ENCODE measurements around the gene SLC1A7. TPM values are rescaled to one million over a fixed set of nuclear protein-coding genes. Genes with fewer than 3 reads are reported as not detected.

The SLC1A7 gene
- total RNA-seq, 1 donor from 2014 or later, result not detected

DNA sequence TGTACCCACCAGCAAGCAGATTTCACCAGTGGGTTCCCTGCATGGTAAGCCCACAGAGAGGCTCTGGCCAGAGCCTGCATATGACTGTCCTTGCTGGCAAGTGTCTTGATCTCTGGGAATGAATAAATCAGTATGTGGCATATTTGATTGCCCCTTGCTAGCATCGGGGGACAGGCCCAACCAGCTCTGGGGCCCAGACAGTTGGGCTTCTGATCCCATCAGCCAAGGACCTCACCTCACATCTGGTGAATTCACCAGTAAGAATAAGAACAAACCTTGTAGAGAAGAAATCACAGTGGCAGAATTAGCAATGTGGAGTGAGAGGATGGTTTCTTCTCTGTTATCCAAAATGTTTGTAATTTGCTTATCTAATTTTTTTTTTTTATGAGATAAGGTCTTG, 15.9 kb downstream of the SLC1A7 start:
- Mint-ChIP-seq H3K9me3 (no peaks in the 10 kb centered on the region), H3K4me1 (ENCODE audit: unreplicated experiment) (peaks cover 35% of the 10 kb centered on the region), H3K4me3 (no peak overlapping the region), H3K27ac (peak overlapping the region; percentile 15), H3K27me3 (peaks cover 6% of the 10 kb centered on the region), H3K36me3 (no peaks in the 10 kb centered on the region)
- no peak for TF ChIP-seq CTCF (conservative IDR thresholded peaks at IDR 0.05)
- DNase-seq (ENCODE audit: extremely low spot score, unreplicated experiment), result no peak

- H3K27me3 Mint-ChIP-seq, result peaks cover 12% of the 10 kb centered on the region
- no peak for DNase-seq (ENCODE audit: extremely low spot score, unreplicated experiment)
These were observed 16.6 kb downstream of the SLC1A7 start for GRCh38 chr1:53125623-53126360.

DNA sequence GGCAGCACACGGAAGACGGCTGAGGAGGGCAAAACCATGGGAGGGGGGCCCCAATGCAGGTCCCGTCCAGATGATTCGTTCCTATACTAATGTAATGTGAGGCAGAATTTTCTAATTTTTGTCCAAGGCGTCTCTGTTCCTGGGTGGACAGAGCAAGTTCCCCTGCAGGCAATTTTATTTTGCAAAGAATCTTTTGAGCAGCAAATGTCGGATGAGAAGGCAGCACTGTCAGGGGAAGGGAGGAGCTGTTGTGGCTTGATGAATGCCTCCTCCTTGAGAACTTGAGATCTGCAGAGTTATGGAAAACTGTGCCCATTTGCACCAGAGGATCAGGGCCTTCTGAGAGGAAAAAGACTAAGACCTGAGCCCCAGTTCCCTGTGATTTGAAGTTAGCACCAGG, 17.3 kb downstream of the SLC1A7 start:
- no peak overlapping the region for H3K4me3 Mint-ChIP-seq
- peak overlapping the region; percentile 32 for H3K27ac Mint-ChIP-seq
- TF ChIP-seq CTCF (conservative IDR thresholded peaks at IDR 0.05), result no peak

More at GRCh38 chr1:53125623-53126360, 16.6 kb downstream of the SLC1A7 start:
- no peak overlapping the region for H3K27ac Mint-ChIP-seq
- no peaks in the 10 kb centered on the region for H3K9me3 Mint-ChIP-seq
- H3K4me3 Mint-ChIP-seq, result no peak overlapping the region
- no peaks in the 10 kb centered on the region for H3K36me3 Mint-ChIP-seq
- H3K4me1 Mint-ChIP-seq (ENCODE audit: unreplicated experiment), result peaks cover 42% of the 10 kb centered on the region
- no peak for TF ChIP-seq CTCF (conservative IDR thresholded peaks at IDR 0.05)

DNA sequence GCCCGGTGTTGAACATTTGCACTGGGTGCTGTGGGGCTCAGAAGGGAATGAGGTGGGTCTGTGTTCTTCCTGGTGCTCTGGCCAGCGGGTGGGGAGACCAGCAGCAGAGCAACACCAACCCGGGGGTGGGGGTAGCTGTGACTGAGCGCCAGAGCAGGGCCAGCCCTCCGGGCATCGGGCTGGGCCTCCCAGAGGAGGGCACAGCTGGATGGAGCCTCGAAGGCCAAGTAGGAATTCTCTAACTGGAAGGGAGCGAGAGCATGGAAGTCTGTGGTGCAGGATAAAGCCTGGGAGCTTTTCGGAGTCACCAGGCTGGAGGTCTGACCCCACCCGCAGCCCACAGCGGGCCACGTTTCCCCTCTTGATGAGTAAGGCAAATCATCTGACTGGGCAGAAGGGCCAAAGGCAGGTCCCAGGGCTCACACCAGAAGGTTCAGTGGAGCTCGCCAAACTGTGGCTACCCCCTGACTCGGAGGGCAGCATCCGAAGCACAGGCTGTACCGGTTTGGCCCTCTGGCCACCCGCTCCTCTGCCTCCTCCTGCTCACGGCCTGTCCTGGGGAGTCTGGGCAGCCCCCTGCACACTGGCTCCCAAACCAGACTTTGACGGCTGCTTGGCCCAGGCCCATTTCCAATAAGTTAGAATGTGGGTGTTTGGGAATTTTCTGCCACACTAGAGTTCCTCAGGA, 18.8 kb downstream of the SLC1A7 start:
- H3K4me3 Mint-ChIP-seq, result no peak overlapping the region
- H3K27ac Mint-ChIP-seq, result no peak overlapping the region
- H3K9me3 Mint-ChIP-seq, result no peaks in the 10 kb centered on the region
- peaks cover 38% of the 10 kb centered on the region for H3K4me1 Mint-ChIP-seq (ENCODE audit: unreplicated experiment)
- TF ChIP-seq CTCF (conservative IDR thresholded peaks at IDR 0.05), result no peak
- H3K27me3 Mint-ChIP-seq, result peaks cover 11% of the 10 kb centered on the region
- H3K36me3 Mint-ChIP-seq, result no peaks in the 10 kb centered on the region
- DNase-seq (ENCODE audit: extremely low spot score, unreplicated experiment), result no peak

More for the DNA sequence above, 17.3 kb downstream of the SLC1A7 start:
- Mint-ChIP-seq H3K36me3 (no peaks in the 10 kb centered on the region), H3K27me3 (peaks cover 13% of the 10 kb centered on the region), H3K4me1 (ENCODE audit: unreplicated experiment) (peaks cover 44% of the 10 kb centered on the region), H3K9me3 (no peaks in the 10 kb centered on the region)
- no peak for DNase-seq (ENCODE audit: extremely low spot score, unreplicated experiment)

- TF ChIP-seq CTCF (conservative IDR thresholded peaks at IDR 0.05), result no peak
- Mint-ChIP-seq H3K36me3 (no peaks in the 10 kb centered on the region), H3K27ac (no peak overlapping the region), H3K27me3 (peaks cover 11% of the 10 kb centered on the region), H3K4me1 (ENCODE audit: unreplicated experiment) (peaks cover 38% of the 10 kb centered on the region), H3K9me3 (no peaks in the 10 kb centered on the region), H3K4me3 (no peak overlapping the region)
- DNase-seq (ENCODE audit: extremely low spot score, unreplicated experiment), result no peak
These were observed 19.5 kb downstream of the SLC1A7 start for GRCh38 chr1:53122961-53123413.
